ENCODE results near the gene NUTF2. TPM values are rescaled to one million over a fixed set of nuclear protein-coding genes. Genes with fewer than 3 reads are reported as not detected.

Gene NUTF2
- total RNA-seq, 4 donors from 2014 or later, result 60.1 to 210 (median 114) TPM

GRCh38 chr16:67884684-67885083 is 38.0 kb downstream of the NUTF2 start, which contains the start of gene NRN1L:
Gene NRN1L (plus strand): TSS chr16:67884885. CDS start chr16:67884904, 19 bp downstream.
- TF ChIP-seq CTCF (IDR thresholded peaks at IDR 0.05 in 4 of 5, conservative IDR thresholded peaks at IDR 0.05 in 1 of 5) (no peak), POLR2A (IDR thresholded peaks at IDR 0.05) (peak in 1 of 2 donors; percentile 14)
- no peaks in the 10 kb centered on the region for H3K9me3 ChIP-seq
- in situ Hi-C loops (cut with MboI; ENCODE audit: low sequenced_read_pairs in 4 of 4), result loop anchor here in 1 of 4 donors (10.0 kb wide), 1 partner anchor 50 kb away; the partner anchor contains the start of genes CTRL and PSMB10
- H3K27ac ChIP-seq, result peak within 1 kb of the TSS; percentile 87 to 95 (median 90)
- DNase-seq (peak; percentile 72 to 84), ATAC-seq (peak; percentile 8 to 33)
- H3K27me3 ChIP-seq, result no peaks in the 10 kb centered on the region
- H3K4me3 ChIP-seq, result peak within 1 kb of the TSS in 1 of 4 donors; percentile 34
- peaks cover 51 to 52% of the 10 kb centered on the region in 2 donors for H3K4me1 ChIP-seq
- intact Hi-C loops (cut with DNase I; ENCODE audit: low total_unique reads), result loop anchor here (1.0 to 5.0 kb wide), 2 partner anchors 44 to 158 kb away; no protein-coding TSS in a partner anchor
- H3K36me3 ChIP-seq, result peaks cover 0 to 34% of the 10 kb centered on the region in 2 donors

GRCh38 chr16:67885545-67885944 is 38.8 kb downstream of the NUTF2 start:
- ATAC-seq (no peak), DNase-seq (no peak)
- in situ Hi-C loops (cut with MboI; ENCODE audit: low sequenced_read_pairs in 4 of 4) (loop anchor here in 1 of 4 donors (10.0 kb wide), 1 partner anchor 49 kb away; the partner anchor contains the start of genes CTRL and PSMB10), intact Hi-C loops (cut with DNase I; ENCODE audit: low total_unique reads) (no loop called here)
- Histone ChIP-seq H3K9me3 (no peaks in the 10 kb centered on the region), H3K27me3 (no peaks in the 10 kb centered on the region), H3K4me1 (peaks cover 46 to 47% of the 10 kb centered on the region in 2 donors), H3K4me3 (no peak overlapping the region), H3K27ac (peak overlapping the region; percentile 87 to 95 (median 90)), H3K36me3 (peaks cover 0 to 25% of the 10 kb centered on the region in 2 donors)
- TF ChIP-seq POLR2A (IDR thresholded peaks at IDR 0.05) (no peak), CTCF (IDR thresholded peaks at IDR 0.05 in 4 of 5, conservative IDR thresholded peaks at IDR 0.05 in 1 of 5) (no peak)

- in situ Hi-C loops (cut with MboI; ENCODE audit: low sequenced_read_pairs in 4 of 4), result loop anchor here in 1 of 4 donors (10.0 kb wide), 1 partner anchor 49 kb away; the partner anchor contains the start of genes CTRL and PSMB10
- Histone ChIP-seq H3K27me3 (no peaks in the 10 kb centered on the region), H3K4me3 (no peak overlapping the region), H3K36me3 (peaks cover 0 to 21% of the 10 kb centered on the region in 2 donors), H3K4me1 (peaks cover 41 to 43% of the 10 kb centered on the region in 2 donors), H3K9me3 (no peaks in the 10 kb centered on the region), H3K27ac (peak overlapping the region in 1 of 4 donors; percentile 90)
- TF ChIP-seq CTCF (IDR thresholded peaks at IDR 0.05 in 4 of 5, conservative IDR thresholded peaks at IDR 0.05 in 1 of 5) (no peak), POLR2A (IDR thresholded peaks at IDR 0.05) (no peak)
- intact Hi-C loops (cut with DNase I; ENCODE audit: low total_unique reads), result no loop called here
- ATAC-seq, result no peak
- no peak for DNase-seq
Measured at GRCh38 chr16:67885976-67886375, 39.2 kb downstream of the NUTF2 start.

GRCh38 chr16:67886387-67886786 is 39.7 kb downstream of the NUTF2 start:
- intact Hi-C loops (cut with DNase I; ENCODE audit: low total_unique reads), result no loop called here
- TF ChIP-seq CTCF (IDR thresholded peaks at IDR 0.05 in 4 of 5, conservative IDR thresholded peaks at IDR 0.05 in 1 of 5), result no peak
- TF ChIP-seq POLR2A (IDR thresholded peaks at IDR 0.05), result no peak
- H3K27me3 ChIP-seq, result no peaks in the 10 kb centered on the region
- in situ Hi-C loops (cut with MboI; ENCODE audit: low sequenced_read_pairs in 4 of 4), result loop anchor here in 1 of 4 donors (10.0 kb wide), 1 partner anchor 48 kb away; the partner anchor contains the start of genes CTRL and PSMB10
- peaks cover 0 to 17% of the 10 kb centered on the region in 2 donors for H3K36me3 ChIP-seq
- ATAC-seq (no peak), DNase-seq (no peak)
- H3K4me1 ChIP-seq, result peaks cover 37 to 39% of the 10 kb centered on the region in 2 donors
- no peak overlapping the region for H3K4me3 ChIP-seq
- H3K9me3 ChIP-seq, result no peaks in the 10 kb centered on the region
- no peak overlapping the region for H3K27ac ChIP-seq
